ENCODE results near the gene TOB2.

TOB2 gene

GRCh38 chr22:41448189-41448808, 1.7 kb upstream of the TOB2 start:
- TF ChIP-seq CTCF (IDR thresholded peaks at IDR 0.05; ENCODE audit: insufficient read depth, low read length, poor library complexity, severe bottlenecking) (no peak), EZH2phosphoT487 (conservative IDR thresholded peaks at IDR 0.05; ENCODE audit: low read length) (no peak)
- Histone ChIP-seq H3K9ac (ENCODE audit: low read length) (peak overlapping the region; percentile 92), H4K20me1 (ENCODE audit: low read depth, low read length) (no peaks in the 10 kb centered on the region), H3K79me2 (ENCODE audit: insufficient read depth, low read length) (peaks cover 33% of the 10 kb centered on the region), H2AFZ (ENCODE audit: low read depth, low read length, severe bottlenecking) (peak overlapping the region; percentile 38), H3F3A (ENCODE audit: insufficient read depth) (peaks cover 32% of the 10 kb centered on the region), H3K36me3 (ENCODE audit: low read length) (no peaks in the 10 kb centered on the region), H3K4me3 (ENCODE audit: insufficient read depth, low read length, poor library complexity, severe bottlenecking) (peak overlapping the region; percentile 98), H3K27ac (ENCODE audit: low read depth, low read length) (peak overlapping the region; percentile 92), H3K27me3 (ENCODE audit: low read length) (no peaks in the 10 kb centered on the region), H3K4me2 (ENCODE audit: low read depth, low read length, poor library complexity, severe bottlenecking) (peak overlapping the region; percentile 99), H3K9me3 (ENCODE audit: insufficient read depth, low read length) (no peaks in the 10 kb centered on the region), H3K9me2 (replicated peaks; ENCODE audit: insufficient read depth, low read length) (no peaks in the 10 kb centered on the region)

GRCh38 chr22:41447435-41448188, 1.0 kb upstream of the TOB2 start:
- peaks cover 37% of the 10 kb centered on the region for H3F3A ChIP-seq (ENCODE audit: insufficient read depth)
- peaks cover 40% of the 10 kb centered on the region for H3K79me2 ChIP-seq (ENCODE audit: insufficient read depth, low read length)
- peak overlapping the region; percentile 99 for H3K4me2 ChIP-seq (ENCODE audit: low read depth, low read length, poor library complexity, severe bottlenecking)
- peak overlapping the region; percentile 92 for H3K27ac ChIP-seq (ENCODE audit: low read depth, low read length)
- peak overlapping the region; percentile 92 for H3K9ac ChIP-seq (ENCODE audit: low read length)
- H3K9me3 ChIP-seq (ENCODE audit: insufficient read depth, low read length): no peaks in the 10 kb centered on the region
- no peaks in the 10 kb centered on the region for H3K27me3 ChIP-seq (ENCODE audit: low read length)
- H3K36me3 ChIP-seq (ENCODE audit: low read length): no peaks in the 10 kb centered on the region
- peak overlapping the region; percentile 38 for H2AFZ ChIP-seq (ENCODE audit: low read depth, low read length, severe bottlenecking)
- no peaks in the 10 kb centered on the region for H4K20me1 ChIP-seq (ENCODE audit: low read depth, low read length)
- H3K4me3 ChIP-seq (ENCODE audit: insufficient read depth, low read length, poor library complexity, severe bottlenecking): peak overlapping the region; percentile 98
- H3K9me2 ChIP-seq (replicated peaks; ENCODE audit: insufficient read depth, low read length): no peaks in the 10 kb centered on the region
- TF ChIP-seq CTCF (IDR thresholded peaks at IDR 0.05; ENCODE audit: insufficient read depth, low read length, poor library complexity, severe bottlenecking): no peak
- TF ChIP-seq EZH2phosphoT487 (conservative IDR thresholded peaks at IDR 0.05; ENCODE audit: low read length): no peak

GRCh38 chr22:41446057-41446501, 522 bp downstream of the TOB2 start:
- peaks cover 54% of the 10 kb centered on the region for H3K79me2 ChIP-seq (ENCODE audit: insufficient read depth, low read length)
- peak overlapping the region; percentile 98 for H3K4me3 ChIP-seq (ENCODE audit: insufficient read depth, low read length, poor library complexity, severe bottlenecking)
- H3K36me3 ChIP-seq (ENCODE audit: low read length): no peaks in the 10 kb centered on the region
- H3K27ac ChIP-seq (ENCODE audit: low read depth, low read length): peak overlapping the region; percentile 92
- TF ChIP-seq CTCF (IDR thresholded peaks at IDR 0.05; ENCODE audit: insufficient read depth, low read length, poor library complexity, severe bottlenecking) (peak; percentile 9), EZH2phosphoT487 (conservative IDR thresholded peaks at IDR 0.05; ENCODE audit: low read length) (no peak)
- peak overlapping the region; percentile 29 for H2AFZ ChIP-seq (ENCODE audit: low read depth, low read length, severe bottlenecking)
- peak overlapping the region; percentile 99 for H3K4me2 ChIP-seq (ENCODE audit: low read depth, low read length, poor library complexity, severe bottlenecking)
- H4K20me1 ChIP-seq (ENCODE audit: low read depth, low read length): no peaks in the 10 kb centered on the region
- peaks cover 45% of the 10 kb centered on the region for H3F3A ChIP-seq (ENCODE audit: insufficient read depth)
- H3K9me3 ChIP-seq (ENCODE audit: insufficient read depth, low read length): no peaks in the 10 kb centered on the region
- no peaks in the 10 kb centered on the region for H3K9me2 ChIP-seq (replicated peaks; ENCODE audit: insufficient read depth, low read length)
- H3K27me3 ChIP-seq (ENCODE audit: low read length): no peaks in the 10 kb centered on the region
- peak overlapping the region; percentile 92 for H3K9ac ChIP-seq (ENCODE audit: low read length)
